ENCODE data around the gene C1QTNF1. TPM values are rescaled to one million over a fixed set of nuclear protein-coding genes. Genes with fewer than 3 reads are reported as not detected.

Gene C1QTNF1
- total RNA-seq, 1 experiment from 2014 or later: 6.3 TPM

- POLR2A ChIA-PET (ENCODE audit: low non-redundant PET): no interaction called here
- no TSS peak for BruUV-seq (replicated peaks)
- no peaks in the 10 kb centered on the region for H3K4me1 ChIP-seq (ENCODE audit: insufficient read depth, low read length, poor library complexity, severe bottlenecking)
- no peaks in the 10 kb centered on the region for H3K27me3 ChIP-seq (replicated peaks; ENCODE audit: insufficient read depth, low read depth, low read length, poor library complexity)
- H3K36me3 ChIP-seq (ENCODE audit: insufficient read depth, low read length, poor library complexity, severe bottlenecking): peaks cover 3% of the 10 kb centered on the region
- no peaks in the 10 kb centered on the region for H3K9me3 ChIP-seq (ENCODE audit: low read depth, low read length, poor library complexity, severe bottlenecking)
- no peak overlapping the region for H3K27ac ChIP-seq (ENCODE audit: low read depth, low read length, poor library complexity, severe bottlenecking)
- H3K4me3 ChIP-seq (ENCODE audit: low read depth, low read length, poor library complexity, severe bottlenecking): no peak overlapping the region
- TF ChIP-seq, protein P1, sequence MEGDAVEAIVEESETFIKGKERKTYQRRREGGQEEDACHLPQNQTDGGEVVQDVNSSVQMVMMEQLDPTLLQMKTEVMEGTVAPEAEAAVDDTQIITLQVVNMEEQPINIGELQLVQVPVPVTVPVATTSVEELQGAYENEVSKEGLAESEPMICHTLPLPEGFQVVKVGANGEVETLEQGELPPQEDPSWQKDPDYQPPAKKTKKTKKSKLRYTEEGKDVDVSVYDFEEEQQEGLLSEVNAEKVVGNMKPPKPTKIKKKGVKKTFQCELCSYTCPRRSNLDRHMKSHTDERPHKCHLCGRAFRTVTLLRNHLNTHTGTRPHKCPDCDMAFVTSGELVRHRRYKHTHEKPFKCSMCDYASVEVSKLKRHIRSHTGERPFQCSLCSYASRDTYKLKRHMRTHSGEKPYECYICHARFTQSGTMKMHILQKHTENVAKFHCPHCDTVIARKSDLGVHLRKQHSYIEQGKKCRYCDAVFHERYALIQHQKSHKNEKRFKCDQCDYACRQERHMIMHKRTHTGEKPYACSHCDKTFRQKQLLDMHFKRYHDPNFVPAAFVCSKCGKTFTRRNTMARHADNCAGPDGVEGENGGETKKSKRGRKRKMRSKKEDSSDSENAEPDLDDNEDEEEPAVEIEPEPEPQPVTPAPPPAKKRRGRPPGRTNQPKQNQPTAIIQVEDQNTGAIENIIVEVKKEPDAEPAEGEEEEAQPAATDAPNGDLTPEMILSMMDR (conservative IDR thresholded peaks at IDR 0.05; ENCODE audit: low read depth, low read length): no peak
- TF ChIP-seq EZH2 (IDR thresholded peaks at IDR 0.05; ENCODE audit: borderline replicate concordance, low read depth, low read length, poor library complexity, severe bottlenecking): no peak
- DNase-seq (ENCODE audit: low spot score): no peak
- CTCF ChIA-PET: no interaction called here
- intact Hi-C loops (cut with micrococcal nuclease; ENCODE audit: unreplicated experiment): no loop called here
Observed at GRCh38 chr17:79078476-79079190, 54.7 kb downstream of the C1QTNF1 start.

DNA sequence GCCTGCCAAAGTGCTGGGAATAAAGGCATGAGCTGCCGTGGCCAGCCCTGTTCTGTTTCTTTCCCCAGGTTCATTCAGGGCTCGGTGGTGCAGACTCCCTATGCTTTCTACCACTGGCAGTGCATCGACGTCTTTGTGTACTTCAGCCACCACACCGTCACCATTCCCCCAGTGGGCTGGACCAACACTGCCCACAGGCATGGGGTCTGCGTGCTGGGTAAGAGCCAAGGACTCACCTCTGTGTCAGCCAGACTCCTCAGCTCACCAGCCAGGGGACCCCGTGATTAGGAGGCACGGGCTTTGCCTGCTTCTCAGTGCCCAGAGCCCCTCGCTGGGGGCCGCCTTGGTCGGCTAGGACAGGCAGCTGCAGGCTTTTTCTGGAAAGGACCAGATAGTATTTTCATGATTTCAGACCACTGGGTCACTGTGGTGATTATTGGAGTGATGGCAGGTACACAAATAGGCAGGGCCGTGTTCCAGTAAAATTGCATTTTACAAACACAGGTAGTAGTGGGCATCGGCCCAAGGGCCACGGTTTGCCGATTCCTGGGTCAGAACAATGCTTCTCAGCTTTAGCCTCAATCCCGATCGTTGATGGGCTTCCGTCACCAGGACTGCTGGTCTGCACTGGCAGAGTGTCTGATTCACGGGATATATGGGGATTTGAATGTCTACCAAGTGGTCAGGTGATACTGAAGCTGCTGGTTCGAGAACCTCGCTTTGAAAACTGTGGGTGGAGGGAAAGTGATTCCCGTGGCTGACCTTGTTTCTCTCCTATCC, 55.6 kb downstream of the C1QTNF1 start:
- TF ChIP-seq, protein P1 (conservative IDR thresholded peaks at IDR 0.05; ENCODE audit: low read depth, low read length): no peak
- TF ChIP-seq EZH2 (IDR thresholded peaks at IDR 0.05; ENCODE audit: borderline replicate concordance, low read depth, low read length, poor library complexity, severe bottlenecking): no peak
- CTCF ChIA-PET: no interaction called here
- peaks cover 3% of the 10 kb centered on the region for H3K36me3 ChIP-seq (ENCODE audit: insufficient read depth, low read length, poor library complexity, severe bottlenecking)
- no peaks in the 10 kb centered on the region for H3K9me3 ChIP-seq (ENCODE audit: low read depth, low read length, poor library complexity, severe bottlenecking)
- no peaks in the 10 kb centered on the region for H3K4me1 ChIP-seq (ENCODE audit: insufficient read depth, low read length, poor library complexity, severe bottlenecking)
- H3K4me3 ChIP-seq (ENCODE audit: low read depth, low read length, poor library complexity, severe bottlenecking): no peak overlapping the region
- DNase-seq (ENCODE audit: low spot score): no peak
- no peak overlapping the region for H3K27ac ChIP-seq (ENCODE audit: low read depth, low read length, poor library complexity, severe bottlenecking)
- POLR2A ChIA-PET (ENCODE audit: low non-redundant PET): no interaction called here
- no TSS peak for BruUV-seq (replicated peaks)
- intact Hi-C loops (cut with micrococcal nuclease; ENCODE audit: unreplicated experiment): loop anchor here (5.0 kb wide), 1 partner anchor 32 kb away; no protein-coding TSS in a partner anchor
- H3K27me3 ChIP-seq (replicated peaks; ENCODE audit: insufficient read depth, low read depth, low read length, poor library complexity): no peaks in the 10 kb centered on the region

DNA sequence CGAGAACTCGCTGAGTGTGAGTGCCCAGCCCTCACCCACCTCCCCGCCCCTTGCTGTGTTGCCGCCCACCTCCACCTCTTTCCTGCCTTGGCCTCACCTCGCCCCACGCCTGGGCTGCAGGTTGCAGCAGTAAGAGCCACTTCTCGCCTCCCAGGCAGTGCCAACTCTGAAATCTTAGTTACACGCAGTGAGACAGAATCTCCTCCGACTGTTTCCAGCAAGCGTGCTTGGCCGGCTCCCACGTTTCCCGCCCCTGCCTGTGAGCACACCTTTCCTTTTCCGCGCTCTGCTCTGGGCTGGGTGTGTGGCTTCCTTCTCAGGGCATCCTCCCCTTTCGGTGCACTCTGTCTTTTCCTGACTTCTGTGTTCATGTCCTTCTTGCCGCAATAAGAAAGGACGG, 56.4 kb downstream of the C1QTNF1 start:
- Histone ChIP-seq H3K27ac (ENCODE audit: low read depth, low read length, poor library complexity, severe bottlenecking) (no peak overlapping the region), H3K4me3 (ENCODE audit: low read depth, low read length, poor library complexity, severe bottlenecking) (no peak overlapping the region), H3K9me3 (ENCODE audit: low read depth, low read length, poor library complexity, severe bottlenecking) (no peaks in the 10 kb centered on the region), H3K36me3 (ENCODE audit: insufficient read depth, low read length, poor library complexity, severe bottlenecking) (peaks cover 3% of the 10 kb centered on the region), H3K4me1 (ENCODE audit: insufficient read depth, low read length, poor library complexity, severe bottlenecking) (no peaks in the 10 kb centered on the region), H3K27me3 (replicated peaks; ENCODE audit: insufficient read depth, low read depth, low read length, poor library complexity) (no peaks in the 10 kb centered on the region)
- DNase-seq (ENCODE audit: low spot score): no peak
- ChIA-PET CTCF (no interaction called here), POLR2A (ENCODE audit: low non-redundant PET) (no interaction called here)
- TF ChIP-seq, protein P1 (conservative IDR thresholded peaks at IDR 0.05; ENCODE audit: low read depth, low read length): no peak
- TF ChIP-seq EZH2 (IDR thresholded peaks at IDR 0.05; ENCODE audit: borderline replicate concordance, low read depth, low read length, poor library complexity, severe bottlenecking): no peak
- BruUV-seq (replicated peaks): no TSS peak
- intact Hi-C loops (cut with micrococcal nuclease; ENCODE audit: unreplicated experiment): loop anchor here (5.0 kb wide), 1 partner anchor 33 kb away; no protein-coding TSS in a partner anchor
